CD4-positive, alpha-beta T cell (primary cell): ENCODE measurements around the gene RBM38. TPM values are rescaled to one million over a fixed set of nuclear protein-coding genes. Genes with fewer than 3 reads are reported as not detected.

Experiments
- ATAC-seq: fragments of 200-7000 bp; cut with Tn5 transposase; one replicate; pipeline ENCODE4 v1.10.0; 2022; ENCODE audit warnings: mild to moderate bottlenecking; ENCODE audit not compliant: poor library complexity
- CTCF ChIA-PET: fragments of 350-600 bp; sonication (Branson Sonifier 250); formaldehyde crosslinking; loops from one replicate; lab custom pipeline; 2021; ENCODE audit warnings: antibody characterized with exemption, inconsistent platforms; lab: Charles Lee
- POLR2A ChIA-PET: fragments of 350-600 bp; sonication (Branson Sonifier 250); formaldehyde crosslinking; loops from one replicate; lab custom pipeline; 2021; ENCODE audit warnings: antibody characterized with exemption, inconsistent platforms; lab: Charles Lee
- DNase-seq, 14 experiments: peaks; one replicate each; pipeline ENCODE4 v3.0.0-alpha.2; 2013 to 2020; ENCODE audit warnings: mixed read lengths in 2 of 14
- H3K27ac ChIP-seq, 2 donors: one replicate each; pipeline versions ENCODE4 v1.5.1 to v1.7.0; 2013; ENCODE audit warnings: low read length in 2 of 2, low read depth in 1 of 2, mild to moderate bottlenecking in 1 of 2
- H3K27me3 ChIP-seq, 2 experiments: 1 replicate in 1 of 2; 2 replicates in 1 of 2; pipeline versions ENCODE4 v1.6.1 to v1.7.0; 2013; ENCODE audit warnings: low read length in 2 of 2, control low read depth in 1 of 2, mild to moderate bottlenecking in 1 of 2, moderate library complexity in 1 of 2; ENCODE audit not compliant: insufficient read depth in 2 of 2, control insufficient read depth in 1 of 2
- H3K36me3 ChIP-seq: one replicate; pipeline ENCODE4 v1.6.1; 2013; ENCODE audit warnings: low read length, control low read depth; ENCODE audit not compliant: insufficient read depth
- H3K4me1 ChIP-seq: one replicate; pipeline ENCODE4 v1.6.1; 2013; ENCODE audit warnings: low read length, control low read depth; ENCODE audit not compliant: insufficient read depth
- H3K4me3 ChIP-seq: one replicate; pipeline ENCODE4 v1.5.1; 2013; ENCODE audit warnings: mild to moderate bottlenecking, low read length, moderate library complexity
- H3K9me3 ChIP-seq, 2 experiments: 1 replicate in 1 of 2; 2 replicates in 1 of 2; pipeline versions ENCODE4 v1.6.1 to v1.7.0; 2013; ENCODE audit warnings: low read length in 2 of 2, mild to moderate bottlenecking in 2 of 2, control low read depth in 1 of 2, moderate library complexity in 1 of 2; ENCODE audit not compliant: control insufficient read depth in 1 of 2, insufficient read depth in 1 of 2
- H3K27ac Mint-ChIP-seq: one replicate; pipeline ENCODE4 v1.8.0; 2020; ENCODE audit warnings: mixed read lengths
- H3K27me3 Mint-ChIP-seq: one replicate; pipeline ENCODE4 v1.8.0; 2021; ENCODE audit warnings: mixed read lengths
- H3K36me3 Mint-ChIP-seq: one replicate; pipeline ENCODE4 v1.8.0; 2021; ENCODE audit warnings: low read depth, mixed read lengths
- H3K4me1 Mint-ChIP-seq: one replicate; pipeline ENCODE4 v1.8.0; 2021; ENCODE audit warnings: low read depth, mixed read lengths
- H3K4me3 Mint-ChIP-seq: one replicate; pipeline ENCODE4 v1.8.0; 2020; ENCODE audit warnings: mild to moderate bottlenecking, mixed read lengths
- H3K9me3 Mint-ChIP-seq: one replicate; pipeline ENCODE4 v1.8.0; 2020; ENCODE audit warnings: mixed read lengths
- intact Hi-C, 2 experiments: fragments of 100-400 bp; cut with DNase I in 1 of 2; cut with micrococcal nuclease in 1 of 2; formaldehyde crosslinking; loops; one replicate each; pipeline versions ENCODE4 v1.15.1 to v1.9.0; 2023 to 2025; cut with DNase I, micrococcal nuclease
- total RNA-seq, 174 experiments: library from RNA in 2 of 174; stranded (reverse) in 2 of 174; gene quantifications; one replicate each; pipeline ENCODE4 v1.2.3 and lab custom pipeline; 2021 to 2026
- TF ChIP-seq, protein P1 (sequence below): fragments of 200-600 bp; IDR thresholded peaks from one replicate; pipeline ENCODE4 v1.8.0; 2022; ENCODE audit warnings: antibody characterized with exemption, mild to moderate bottlenecking

RBM38 gene
- total RNA-seq, 2 experiments from 2014 or later: 604 to 645 TPM

DNA sequence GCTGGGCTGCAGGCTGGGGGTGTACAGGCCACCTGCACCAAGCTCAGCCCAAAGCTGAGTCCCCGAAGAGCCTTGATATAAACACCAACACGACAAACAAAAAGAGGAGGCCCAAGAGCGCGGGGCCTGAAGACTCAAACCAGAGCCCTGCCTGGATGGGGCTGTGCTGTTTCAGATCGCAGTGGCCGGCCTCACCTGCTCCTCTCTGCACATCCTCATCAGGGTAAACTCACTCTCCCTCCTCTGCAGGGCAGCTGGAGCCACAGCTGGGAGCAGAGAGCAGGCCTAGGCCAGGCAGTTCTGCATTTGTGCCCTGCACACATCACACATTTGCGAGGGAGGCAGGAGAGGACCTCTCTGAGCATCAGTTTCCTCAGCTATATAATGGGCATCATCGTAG, 3.7 kb upstream of the RBM38 start:
- DNase-seq (peak in 1 of 14 experiments; percentile 29), ATAC-seq (no peak)
- H3K27ac Mint-ChIP-seq: no peak overlapping the region
- H3K36me3 Mint-ChIP-seq: peaks cover 42% of the 10 kb centered on the region
- H3K27me3 Mint-ChIP-seq: no peaks in the 10 kb centered on the region
- peaks cover 21% of the 10 kb centered on the region for H3K4me1 Mint-ChIP-seq
- peaks cover 34% of the 10 kb centered on the region for H3K4me1 ChIP-seq
- intact Hi-C loops: loop anchor here in 1 of 2 experiments (10.0 kb wide), 1 partner anchor 817 kb away; no protein-coding TSS in a partner anchor
- POLR2A ChIA-PET: interaction anchor here (1.1 to 6.3 kb wide), 2 partner anchors 13 to 232 kb away, joined by 3 to 132 read pairs; partner anchors contain the start of gene ZBP1
- H3K36me3 ChIP-seq: peaks cover 7% of the 10 kb centered on the region
- H3K9me3 ChIP-seq: no peaks in the 10 kb centered on the region
- H3K4me3 Mint-ChIP-seq: no peak overlapping the region
- no peaks in the 10 kb centered on the region for H3K27me3 ChIP-seq
- H3K27ac ChIP-seq: no peak overlapping the region
- H3K4me3 ChIP-seq: no peak overlapping the region
- H3K9me3 Mint-ChIP-seq: no peaks in the 10 kb centered on the region
- CTCF ChIA-PET: no interaction called here
- TF ChIP-seq, protein P1, sequence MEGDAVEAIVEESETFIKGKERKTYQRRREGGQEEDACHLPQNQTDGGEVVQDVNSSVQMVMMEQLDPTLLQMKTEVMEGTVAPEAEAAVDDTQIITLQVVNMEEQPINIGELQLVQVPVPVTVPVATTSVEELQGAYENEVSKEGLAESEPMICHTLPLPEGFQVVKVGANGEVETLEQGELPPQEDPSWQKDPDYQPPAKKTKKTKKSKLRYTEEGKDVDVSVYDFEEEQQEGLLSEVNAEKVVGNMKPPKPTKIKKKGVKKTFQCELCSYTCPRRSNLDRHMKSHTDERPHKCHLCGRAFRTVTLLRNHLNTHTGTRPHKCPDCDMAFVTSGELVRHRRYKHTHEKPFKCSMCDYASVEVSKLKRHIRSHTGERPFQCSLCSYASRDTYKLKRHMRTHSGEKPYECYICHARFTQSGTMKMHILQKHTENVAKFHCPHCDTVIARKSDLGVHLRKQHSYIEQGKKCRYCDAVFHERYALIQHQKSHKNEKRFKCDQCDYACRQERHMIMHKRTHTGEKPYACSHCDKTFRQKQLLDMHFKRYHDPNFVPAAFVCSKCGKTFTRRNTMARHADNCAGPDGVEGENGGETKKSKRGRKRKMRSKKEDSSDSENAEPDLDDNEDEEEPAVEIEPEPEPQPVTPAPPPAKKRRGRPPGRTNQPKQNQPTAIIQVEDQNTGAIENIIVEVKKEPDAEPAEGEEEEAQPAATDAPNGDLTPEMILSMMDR: no peak

DNA sequence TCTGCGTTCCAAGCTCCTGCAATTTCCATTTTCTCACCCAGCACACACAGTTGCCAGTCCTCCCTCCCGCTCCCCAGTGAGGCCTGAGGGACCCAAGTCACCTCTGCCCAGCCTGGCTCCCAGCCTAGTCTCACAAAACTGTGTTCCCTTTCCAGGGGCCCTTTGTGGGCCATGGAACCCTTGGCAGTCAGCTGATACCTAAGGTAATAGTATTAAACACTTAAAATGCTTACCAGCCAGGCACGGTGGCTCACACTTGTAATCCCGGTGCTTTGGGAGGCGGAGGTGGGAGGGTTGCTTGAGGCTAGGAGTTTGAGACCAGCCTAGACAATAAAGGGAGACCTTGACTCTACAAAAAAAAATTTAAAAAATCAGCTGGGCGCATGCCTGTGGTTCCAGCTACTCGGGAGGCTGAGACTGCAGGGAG, 3.2 kb upstream of the RBM38 start:
- Mint-ChIP-seq H3K36me3 (peaks cover 42% of the 10 kb centered on the region), H3K9me3 (no peaks in the 10 kb centered on the region), H3K4me3 (peak overlapping the region; percentile 90), H3K4me1 (peaks cover 22% of the 10 kb centered on the region), H3K27me3 (peaks cover 4% of the 10 kb centered on the region), H3K27ac (peak overlapping the region; percentile 89)
- DNase-seq: no peak
- peaks cover 7% of the 10 kb centered on the region for H3K36me3 ChIP-seq
- ChIA-PET POLR2A (interaction anchor here (1.1 to 6.3 kb wide), 2 partner anchors 12 to 232 kb away, joined by 3 to 132 read pairs; partner anchors contain the start of gene ZBP1), CTCF (interaction anchor here (1.4 to 2.5 kb wide), 2 partner anchors 43 to 47 kb away, joined by 4 to 10 read pairs; no protein-coding TSS in a partner anchor)
- H3K27ac ChIP-seq: no peak overlapping the region
- H3K27me3 ChIP-seq: no peaks in the 10 kb centered on the region
- intact Hi-C loops: loop anchor here in 1 of 2 experiments (2.0 to 10.0 kb wide), 2 partner anchors 35 to 817 kb away; no protein-coding TSS in a partner anchor
- no peak overlapping the region for H3K4me3 ChIP-seq
- H3K4me1 ChIP-seq: peaks cover 37% of the 10 kb centered on the region
- no peaks in the 10 kb centered on the region for H3K9me3 ChIP-seq
- TF ChIP-seq, protein P1: no peak
- no peak for ATAC-seq

- POLR2A ChIA-PET: interaction anchor here (0.6 to 6.3 kb wide), 7 partner anchors 11 to 231 kb away, joined by 3 to 132 read pairs (median 5); partner anchors contain the start of gene ZBP1
- Histone ChIP-seq H3K9me3 (no peaks in the 10 kb centered on the region), H3K36me3 (peaks cover 16% of the 10 kb centered on the region), H3K27me3 (no peaks in the 10 kb centered on the region), H3K4me3 (peak overlapping the region; percentile 50), H3K27ac (peak overlapping the region; percentile 38 to 74), H3K4me1 (peaks cover 43% of the 10 kb centered on the region)
- Mint-ChIP-seq H3K4me3 (peak overlapping the region; percentile 92), H3K27ac (peak overlapping the region; percentile 89), H3K4me1 (peaks cover 34% of the 10 kb centered on the region), H3K36me3 (peaks cover 53% of the 10 kb centered on the region), H3K27me3 (peaks cover 6% of the 10 kb centered on the region), H3K9me3 (no peaks in the 10 kb centered on the region)
- TF ChIP-seq, protein P1: peak; percentile 59
- intact Hi-C loops: loop anchor here (1.0 to 10.0 kb wide), 3 partner anchors 9 to 816 kb away; no protein-coding TSS in a partner anchor
- CTCF ChIA-PET: interaction anchor here (1.0 to 2.5 kb wide), 5 partner anchors 8 to 85 kb away, joined by 3 to 14 read pairs (median 9); no protein-coding TSS in a partner anchor
- DNase-seq: peak in 12 of 14 experiments; percentile 43 to 83 (median 64)
- peak; percentile 13 for ATAC-seq
These were observed 2.1 kb upstream of the RBM38 start for GRCh38 chr20:57388953-57389694.
